Activated CD4-positive, CD25-positive, alpha-beta regulatory T cell (primary cell): ENCODE results near the gene PADI2.
A peak's percentile ranks its signal among the peaks of the same experiment; 100 is the strongest.

Experiments used
- DNase-seq, 4 experiments: peaks; one replicate each; lab custom pipeline; 2025; lab: John Stamatoyannopoulos, UW

Gene PADI2

GRCh38 chr1:17119076-17119772 is at the start of gene PADI2:
TSS of gene PADI2 (minus strand) at chr1:17119451. CDS start at chr1:17119371, 80 bp downstream.
- DNase-seq = peak in 2 of 4 experiments; percentile 3 to 5

GRCh38 chr1:17168091-17168876 is 49.0 kb upstream of the PADI2 start:
- DNase-seq = no peak

- DNase-seq = no peak
These were observed 48.5 kb upstream of the PADI2 start for GRCh38 chr1:17167786-17168090.

GRCh38 chr1:17167041-17167785 is 48.0 kb upstream of the PADI2 start:
- no peak for DNase-seq

DNA sequence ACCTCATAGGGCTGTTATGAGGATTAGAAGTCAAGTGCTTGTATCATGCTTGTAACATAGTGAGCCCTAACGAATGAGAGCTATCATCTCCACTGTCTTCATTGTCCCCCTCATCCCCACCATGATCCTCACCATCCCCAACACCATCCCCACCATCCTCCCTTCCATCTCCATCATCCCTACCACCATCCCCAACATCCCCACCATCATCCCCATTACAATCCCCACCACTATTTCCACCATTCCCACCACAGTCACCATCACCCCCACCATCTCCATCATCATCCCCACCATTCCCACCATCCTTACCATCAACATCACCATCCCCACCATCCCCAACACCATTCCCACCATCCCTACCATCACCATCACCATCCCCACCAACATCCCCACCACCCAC is 46.6 kb upstream of the PADI2 start:
- DNase-seq = no peak

DNA sequence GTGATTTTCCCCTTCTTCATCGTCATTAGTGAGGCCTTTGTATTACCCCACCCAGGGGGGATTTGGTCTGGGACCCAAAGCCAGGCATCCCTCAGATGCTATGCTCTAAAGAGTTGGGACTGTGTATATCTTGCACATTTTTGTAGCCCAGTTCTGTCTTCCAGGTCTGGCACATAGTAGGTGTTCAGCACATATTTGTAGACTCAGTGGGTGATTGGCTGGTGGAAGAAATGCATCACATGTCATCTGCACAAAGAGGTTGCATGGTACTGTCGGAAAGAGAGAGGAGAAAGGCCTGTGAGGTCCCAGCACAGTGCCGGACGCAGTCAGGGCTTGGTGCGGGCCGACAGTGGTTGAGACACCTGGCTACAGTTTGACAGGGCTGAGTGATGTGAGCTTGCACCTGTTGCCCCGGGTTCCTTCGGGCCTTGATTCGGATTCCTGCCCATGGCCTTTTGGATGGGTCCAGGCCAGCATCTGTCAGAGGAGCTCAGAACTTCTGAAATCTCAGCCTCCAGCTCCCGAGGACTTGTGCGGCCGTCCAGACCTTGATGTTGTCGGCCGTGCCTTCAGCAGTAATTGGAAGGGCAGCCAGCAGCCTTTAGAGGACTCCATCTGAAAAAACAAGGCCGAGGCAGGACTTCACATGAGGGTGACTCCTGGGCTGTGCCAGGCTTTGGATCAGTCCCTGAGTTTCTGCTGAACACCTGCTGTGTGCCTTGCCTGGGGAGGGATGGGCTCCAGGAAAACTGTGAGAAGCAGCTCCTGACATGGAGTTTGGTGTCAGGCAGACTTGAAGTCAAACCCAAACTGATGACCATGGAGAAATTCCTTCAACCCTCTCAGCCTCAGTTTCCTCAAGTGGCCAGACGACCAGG is 44.8 kb upstream of the PADI2 start:
- DNase-seq = no peak

- DNase-seq = no peak
These were observed 44.1 kb upstream of the PADI2 start for GRCh38 chr1:17163371-17163770.

DNA sequence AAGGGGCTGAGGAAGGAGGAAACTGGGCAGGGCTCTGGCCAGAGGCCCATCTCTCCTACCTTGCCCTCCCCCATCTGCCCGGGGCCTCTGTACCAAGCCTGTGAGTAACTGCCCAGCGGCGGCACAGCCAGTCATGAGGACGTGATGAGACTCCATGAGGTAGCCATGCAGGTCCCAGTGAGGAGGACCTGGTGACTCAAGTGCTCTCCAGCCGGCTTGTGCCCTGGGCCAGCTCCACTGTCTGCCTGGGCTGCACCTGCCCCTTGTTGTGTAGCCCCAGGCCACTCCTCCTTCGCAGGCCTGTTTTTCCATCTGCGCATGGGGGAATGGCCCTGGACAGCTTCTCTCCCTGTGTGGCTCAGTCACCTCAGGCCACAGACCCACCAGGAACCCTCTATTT is 43.7 kb upstream of the PADI2 start:
- no peak for DNase-seq

GRCh38 chr1:17161926-17162800 is 42.9 kb upstream of the PADI2 start:
- no peak for DNase-seq

DNA sequence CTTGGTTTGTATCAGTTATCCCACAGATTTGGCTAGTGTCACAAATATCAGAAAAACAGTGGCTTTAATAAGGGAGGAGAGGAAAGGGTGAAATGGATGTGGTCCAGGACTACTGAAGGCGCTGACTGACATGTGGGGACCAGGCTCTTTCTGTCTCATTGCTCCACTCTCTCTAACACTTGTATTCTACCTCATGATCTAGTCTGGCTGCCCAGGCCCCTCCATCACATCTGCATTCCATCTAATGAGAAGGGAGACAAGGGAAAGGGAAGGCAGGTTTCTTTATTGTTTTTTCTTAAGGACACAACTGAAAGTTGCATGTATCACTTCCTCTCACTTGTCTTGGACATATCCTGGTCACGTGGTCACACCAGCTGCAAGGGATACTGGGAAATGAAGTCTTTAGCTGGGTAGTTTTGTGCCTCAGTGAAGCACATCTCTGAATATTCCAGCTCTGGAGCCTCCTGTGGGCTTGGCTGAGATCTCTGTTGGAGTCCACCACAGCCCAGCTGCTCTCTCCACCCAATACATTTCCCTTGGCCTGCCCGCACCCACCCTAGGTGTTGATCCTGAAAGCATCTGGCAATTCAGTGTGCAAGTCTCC is 42.0 kb upstream of the PADI2 start:
- no peak for DNase-seq

- DNase-seq = no peak
These were observed 39.7 kb upstream of the PADI2 start for GRCh38 chr1:17158961-17159360.

- no peak for DNase-seq
These were observed 36.9 kb upstream of the PADI2 start for GRCh38 chr1:17156108-17156507.

GRCh38 chr1:17155257-17155920 is 36.1 kb upstream of the PADI2 start:
- no peak for DNase-seq

DNA sequence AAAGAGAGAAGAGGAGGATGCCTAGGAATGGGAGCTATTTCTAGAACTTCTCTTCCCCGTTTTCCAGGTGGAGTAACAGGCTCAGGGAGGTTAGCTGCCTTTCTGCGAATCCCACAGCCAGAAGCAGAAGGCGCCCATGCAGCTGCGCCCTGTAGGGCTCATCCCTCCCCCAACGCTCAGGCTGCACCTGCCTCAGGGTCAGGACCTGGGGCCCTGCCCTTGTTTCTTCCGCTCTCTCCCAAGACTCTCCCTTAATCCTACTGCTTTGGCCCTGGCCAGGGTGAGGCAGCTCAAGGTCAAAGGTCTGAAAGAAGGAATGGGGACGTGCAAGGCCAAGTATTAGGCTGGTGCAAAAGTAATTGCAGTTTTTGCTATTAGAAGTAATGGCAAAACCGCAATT is 30.5 kb upstream of the PADI2 start:
- no peak for DNase-seq

DNA sequence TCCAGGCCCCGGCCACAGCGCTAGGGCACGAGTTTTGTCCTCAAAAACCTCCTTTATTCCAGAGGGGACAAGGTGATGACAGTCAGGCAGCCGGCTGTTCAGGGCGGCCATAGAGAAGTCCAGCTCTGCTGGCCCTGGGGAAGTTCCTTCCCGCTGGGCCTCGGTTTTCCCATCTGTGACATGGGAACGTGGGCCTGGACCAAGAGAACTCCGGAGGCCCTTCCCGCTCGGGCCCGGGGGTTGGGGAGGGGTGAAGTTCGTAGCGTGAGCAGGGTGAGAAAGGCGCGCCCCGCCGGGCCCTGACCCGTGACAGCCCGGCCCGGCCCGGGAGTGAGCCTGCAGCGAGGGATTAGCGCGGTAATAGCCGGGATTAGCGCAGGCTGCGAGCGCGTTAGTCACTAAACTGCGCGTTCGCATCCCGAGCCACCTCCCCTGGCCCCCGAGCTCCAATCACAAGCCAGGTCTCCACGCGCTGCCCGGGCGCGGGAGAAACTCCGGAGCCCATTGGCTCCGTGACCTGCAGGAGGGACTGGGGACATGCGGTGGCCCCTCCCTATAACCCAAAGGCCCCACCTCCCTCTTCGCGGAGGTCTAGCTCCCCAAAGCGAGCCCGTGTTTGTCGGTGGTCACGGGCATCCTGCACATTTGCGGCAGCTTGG is 29.8 kb upstream of the PADI2 start:
- DNase-seq = no peak

- no peak for DNase-seq
These were observed 26.4 kb upstream of the PADI2 start for GRCh38 chr1:17145648-17146047.

- no peak for DNase-seq
These were observed 24.5 kb upstream of the PADI2 start for GRCh38 chr1:17143760-17144159.

- DNase-seq = no peak
These were observed 22.4 kb upstream of the PADI2 start for GRCh38 chr1:17141441-17142197.

DNA sequence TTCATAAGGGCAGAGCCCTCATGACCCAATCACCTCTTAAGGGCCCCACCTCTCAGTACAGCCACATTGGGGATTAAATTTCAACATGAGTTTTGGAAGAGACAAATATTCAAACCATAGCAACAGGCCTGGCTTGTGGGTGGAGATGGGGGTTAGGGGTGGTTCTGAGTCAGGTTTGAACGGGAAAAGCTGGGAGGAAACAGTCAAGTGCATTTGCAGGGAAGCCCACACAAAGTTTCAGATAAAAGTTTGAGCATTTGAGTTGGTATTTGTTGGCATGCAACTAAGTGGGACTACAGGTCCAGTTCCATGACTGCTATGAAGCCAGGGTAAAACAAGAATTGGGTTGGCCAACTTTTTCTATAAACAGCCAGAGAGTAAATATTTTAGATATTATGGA is 21.0 kb upstream of the PADI2 start:
- no peak for DNase-seq
